OCI-LY3 (cell line): Measurements from ENCODE around the gene STAU1.
A peak's percentile ranks its signal among the peaks of the same experiment; 100 is the strongest.

ENCODE experiments used
- H2AFZ ChIP-seq: fragments of 200-600, 300-600 bp; shearing (Covaris generic); 2 replicates; pipeline ENCODE4 v1.6.0; 2014; ENCODE audit warnings: antibody characterized with exemption, low read depth, low read length
- H3K27ac ChIP-seq: fragments of 200-600, 300-600 bp; sonication (generic); 2 replicates; pipeline ENCODE4 v1.5.1; 2014; ENCODE audit warnings: mild to moderate bottlenecking, low read length, moderate library complexity, mixed read lengths
- H3K27me3 ChIP-seq: fragments of 200-600, 300-600 bp; sonication (generic); 2 replicates; pipeline ENCODE4 v1.6.1; 2014; ENCODE audit warnings: low read depth, low read length, mixed read lengths
- H3K36me3 ChIP-seq: fragments of 200-600, 300-600 bp; sonication (generic); replicated peaks from 2 replicates; pipeline ENCODE3; 2014; ENCODE audit warnings: low read depth, low read length, mixed read lengths
- H3K4me1 ChIP-seq: fragments of 300-600, 200-600 bp; sonication (generic); 2 replicates; pipeline ENCODE4 v1.6.1; 2014; ENCODE audit warnings: low read length, mixed read lengths
- H3K4me2 ChIP-seq: fragments of 200-600, 300-600 bp; sonication (generic); 2 replicates; pipeline ENCODE4 v1.6.1; 2014; ENCODE audit warnings: low read length, mixed read lengths
- H3K4me3 ChIP-seq: fragments of 300-600, 200-600 bp; sonication (generic); 2 replicates; pipeline ENCODE4 v1.5.1; 2014; ENCODE audit warnings: antibody characterized with exemption, mild to moderate bottlenecking, low read length, moderate library complexity
- H3K79me2 ChIP-seq: fragments of 300-600, 200-600 bp; shearing (Covaris generic); 2 replicates; pipeline ENCODE4 v1.6.1; 2014; ENCODE audit warnings: mild to moderate bottlenecking, low read length, mixed read lengths
- H3K9ac ChIP-seq: fragments of 300-600, 200-600 bp; shearing (Covaris generic); 2 replicates; pipeline ENCODE4 v1.6.0; 2014; ENCODE audit warnings: mild to moderate bottlenecking, low read length, moderate library complexity
- H3K9me3 ChIP-seq: fragments of 200-600, 300-600 bp; shearing (Covaris generic); 2 replicates; pipeline ENCODE4 v1.6.1; 2014; ENCODE audit warnings: low read length, mixed read lengths; ENCODE audit not compliant: insufficient read depth
- H4K20me1 ChIP-seq: fragments of 200-600, 300-600 bp; sonication (generic); 2 replicates; pipeline ENCODE4 v1.6.1; 2016; ENCODE audit warnings: low read length, mixed read lengths; ENCODE audit not compliant: insufficient read depth
- CTCF ChIP-seq: fragments of 200-600, 300-600 bp; sonication (generic); IDR thresholded peaks from 2 replicates; pipeline ENCODE4 v1.5.1; 2014; ENCODE audit warnings: antibody characterized with exemption, low read length, low read depth
- EZH2phosphoT487 ChIP-seq: fragments of 200-600 bp; shearing (Covaris generic); IDR thresholded peaks from 2 replicates; pipeline ENCODE4 v1.6.1; 2018; ENCODE audit warnings: antibody characterized with exemption, mixed run types, low read depth

STAU1 gene

GRCh38 chr20:49229381-49229780, 41.2 kb upstream of the STAU1 start:
- H3K27ac ChIP-seq: peak overlapping the region; percentile 78; the same call in 1 of the 2 replicates
- peaks cover 62% of the 10 kb centered on the region for H3K36me3 ChIP-seq
- H3K4me1 ChIP-seq: peaks cover 18% of the 10 kb centered on the region
- H3K9ac ChIP-seq: no peak overlapping the region
- no peak overlapping the region for H2AFZ ChIP-seq
- no peaks in the 10 kb centered on the region for H3K27me3 ChIP-seq
- TF ChIP-seq EZH2phosphoT487 (no peak), CTCF (no peak)
- H4K20me1 ChIP-seq: no peaks in the 10 kb centered on the region; the same call in 1 of the 2 replicates
- no peak overlapping the region for H3K4me2 ChIP-seq
- H3K9me3 ChIP-seq: no peaks in the 10 kb centered on the region
- no peak overlapping the region for H3K4me3 ChIP-seq
- peaks cover 9% of the 10 kb centered on the region; the same call in 1 of the 2 replicates for H3K79me2 ChIP-seq

GRCh38 chr20:49228676-49229075, 40.5 kb upstream of the STAU1 start:
- Histone ChIP-seq H3K36me3 (peaks cover 62% of the 10 kb centered on the region), H3K4me3 (no peak overlapping the region), H3K27me3 (no peaks in the 10 kb centered on the region), H3K4me1 (peaks cover 18% of the 10 kb centered on the region), H2AFZ (no peak overlapping the region), H3K9me3 (no peaks in the 10 kb centered on the region), H4K20me1 (no peaks in the 10 kb centered on the region; the same call in 1 of the 2 replicates), H3K4me2 (no peak overlapping the region), H3K27ac (no peak overlapping the region), H3K79me2 (peaks cover 9% of the 10 kb centered on the region; the same call in 1 of the 2 replicates), H3K9ac (no peak overlapping the region)
- no peak for TF ChIP-seq CTCF
- no peak for TF ChIP-seq EZH2phosphoT487

- H3K9me3 ChIP-seq: no peaks in the 10 kb centered on the region
- H3K4me1 ChIP-seq: peaks cover 11% of the 10 kb centered on the region
- H2AFZ ChIP-seq: no peak overlapping the region
- TF ChIP-seq EZH2phosphoT487 (no peak), CTCF (no peak)
- no peaks in the 10 kb centered on the region; the same call in 1 of the 2 replicates for H4K20me1 ChIP-seq
- no peak overlapping the region for H3K27ac ChIP-seq
- no peak overlapping the region for H3K4me3 ChIP-seq
- peaks cover 55% of the 10 kb centered on the region for H3K36me3 ChIP-seq
- no peak overlapping the region for H3K9ac ChIP-seq
- H3K79me2 ChIP-seq: peaks cover 12% of the 10 kb centered on the region
- H3K4me2 ChIP-seq: no peak overlapping the region
- H3K27me3 ChIP-seq: no peaks in the 10 kb centered on the region
Observed at GRCh38 chr20:49225896-49226295, 37.8 kb upstream of the STAU1 start.

GRCh38 chr20:49219924-49220831, 32.0 kb upstream of the STAU1 start:
- Histone ChIP-seq H3K9ac (peak overlapping the region; percentile 85), H3K27me3 (peaks cover 3% of the 10 kb centered on the region; the same call in 1 of the 2 replicates), H3K36me3 (peaks cover 28% of the 10 kb centered on the region), H3K79me2 (peaks cover 27% of the 10 kb centered on the region), H3K4me2 (peak overlapping the region; percentile 84), H3K27ac (peak overlapping the region; percentile 43), H2AFZ (no peak overlapping the region; the same call in 1 of the 2 replicates), H4K20me1 (no peaks in the 10 kb centered on the region; the same call in 1 of the 2 replicates), H3K9me3 (no peaks in the 10 kb centered on the region), H3K4me1 (peaks cover 15% of the 10 kb centered on the region), H3K4me3 (peak overlapping the region; percentile 82)
- no peak for TF ChIP-seq EZH2phosphoT487
- TF ChIP-seq CTCF: no peak
